C4-2B (cell line): ENCODE data around the gene UGT1A9.
"Not testable (repeated sequence)": the region's sequence is repeated elsewhere in the genome, so short reads cannot be mapped to it uniquely, and the experiment has no call there.

ENCODE experiments used
- H3K27ac ChIP-seq: fragments of 450-650 bp; 2 replicates; pipeline ENCODE4 v1.5.1; 2017
- ZFX ChIP-seq: fragments of 450-650 bp; IDR thresholded peaks from 2 replicates; pipeline ENCODE4 v1.6.1; 2017
- TF ChIP-seq, protein P1 (sequence below): fragments of 450-650 bp; conservative IDR thresholded peaks from 2 replicates; pipeline ENCODE4 v1.5.1; 2017; ENCODE audit warnings: mild to moderate bottlenecking

Gene UGT1A9

DNA sequence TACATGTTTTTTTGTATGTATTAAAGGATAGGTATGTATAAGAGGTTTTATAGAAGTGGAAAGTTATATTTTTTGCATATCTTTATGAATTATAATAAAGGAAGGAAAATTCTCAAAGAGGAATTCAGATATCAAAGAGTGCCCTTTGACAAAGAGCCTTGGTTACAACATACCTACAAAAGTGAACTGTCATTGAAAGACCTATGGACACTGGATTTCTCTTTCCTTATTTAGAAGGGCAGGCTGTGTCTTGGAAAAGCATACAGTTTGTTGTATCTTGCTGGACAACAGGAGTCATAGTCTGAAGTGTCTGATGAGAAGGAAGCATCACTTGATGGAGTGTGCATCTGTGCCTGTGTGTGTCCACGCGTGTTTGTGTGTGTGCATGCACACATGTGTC, 20.3 kb upstream of the UGT1A9 start:
- TF ChIP-seq, protein P1, sequence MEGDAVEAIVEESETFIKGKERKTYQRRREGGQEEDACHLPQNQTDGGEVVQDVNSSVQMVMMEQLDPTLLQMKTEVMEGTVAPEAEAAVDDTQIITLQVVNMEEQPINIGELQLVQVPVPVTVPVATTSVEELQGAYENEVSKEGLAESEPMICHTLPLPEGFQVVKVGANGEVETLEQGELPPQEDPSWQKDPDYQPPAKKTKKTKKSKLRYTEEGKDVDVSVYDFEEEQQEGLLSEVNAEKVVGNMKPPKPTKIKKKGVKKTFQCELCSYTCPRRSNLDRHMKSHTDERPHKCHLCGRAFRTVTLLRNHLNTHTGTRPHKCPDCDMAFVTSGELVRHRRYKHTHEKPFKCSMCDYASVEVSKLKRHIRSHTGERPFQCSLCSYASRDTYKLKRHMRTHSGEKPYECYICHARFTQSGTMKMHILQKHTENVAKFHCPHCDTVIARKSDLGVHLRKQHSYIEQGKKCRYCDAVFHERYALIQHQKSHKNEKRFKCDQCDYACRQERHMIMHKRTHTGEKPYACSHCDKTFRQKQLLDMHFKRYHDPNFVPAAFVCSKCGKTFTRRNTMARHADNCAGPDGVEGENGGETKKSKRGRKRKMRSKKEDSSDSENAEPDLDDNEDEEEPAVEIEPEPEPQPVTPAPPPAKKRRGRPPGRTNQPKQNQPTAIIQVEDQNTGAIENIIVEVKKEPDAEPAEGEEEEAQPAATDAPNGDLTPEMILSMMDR = no peak
- no peak for TF ChIP-seq ZFX
- H3K27ac ChIP-seq = no peak overlapping the region

DNA sequence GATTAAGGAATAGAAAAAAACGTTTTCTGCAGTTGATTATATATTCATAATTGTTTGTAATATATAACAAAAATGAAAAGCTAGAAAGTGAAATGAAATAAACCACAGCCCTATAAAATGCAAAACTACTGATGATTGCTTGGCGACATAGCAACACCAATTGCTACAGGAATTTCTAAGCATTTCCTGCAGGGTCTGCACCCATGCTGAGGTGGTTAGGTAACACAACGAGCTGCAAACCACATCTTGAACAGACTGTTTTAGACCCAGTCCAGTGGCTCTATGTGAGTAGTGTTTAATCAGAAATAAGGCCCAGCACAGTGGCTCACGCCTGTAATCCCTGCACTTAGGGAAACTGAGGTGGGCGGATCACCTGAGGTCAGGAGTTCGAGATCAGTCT, 17.2 kb upstream of the UGT1A9 start:
- no peak overlapping the region for H3K27ac ChIP-seq

DNA sequence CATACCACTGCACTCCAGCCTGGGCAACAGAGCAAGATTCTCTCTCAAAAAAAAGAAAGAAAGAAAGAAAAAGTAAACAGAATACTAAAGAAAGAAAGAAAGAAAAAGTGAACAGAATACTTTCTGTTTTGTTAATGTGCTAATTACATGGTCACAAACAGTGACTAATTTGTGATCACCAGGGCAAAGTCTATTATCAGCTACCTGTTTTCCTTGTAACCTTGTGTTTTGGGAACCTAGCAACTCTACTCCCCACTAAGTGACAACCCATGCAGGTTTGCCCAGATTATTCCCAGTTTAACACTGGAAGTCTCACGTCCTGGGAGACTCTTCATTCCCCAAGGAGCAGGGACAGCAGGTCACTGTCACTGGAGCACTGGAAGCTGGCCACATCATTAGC, 16.7 kb upstream of the UGT1A9 start:
- H3K27ac ChIP-seq = no peak overlapping the region
- TF ChIP-seq, protein P1 = no peak
- TF ChIP-seq ZFX = no peak

More for the DNA sequence above, 17.2 kb upstream of the UGT1A9 start:
- TF ChIP-seq, protein P1 = no peak
- no peak for TF ChIP-seq ZFX

DNA sequence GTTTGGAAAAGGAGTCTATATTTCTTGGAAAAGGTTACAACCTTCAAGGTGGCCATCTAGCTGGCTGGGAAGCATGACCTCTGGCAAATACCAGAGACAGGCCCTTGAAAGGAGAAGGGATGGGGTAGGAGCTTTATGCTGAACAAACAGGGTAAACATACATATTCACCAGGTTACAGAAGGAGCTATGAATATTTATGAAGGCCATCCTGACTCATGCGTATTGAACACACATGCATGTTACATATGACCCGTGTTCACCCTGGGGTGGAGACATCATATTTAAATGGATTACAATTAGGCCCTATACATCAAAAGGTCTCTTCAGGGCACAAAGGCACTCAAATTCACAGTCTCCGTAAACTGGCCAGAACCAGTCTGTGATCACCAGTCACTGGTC, 15.8 kb upstream of the UGT1A9 start:
- not testable (repeated sequence) for H3K27ac ChIP-seq

DNA sequence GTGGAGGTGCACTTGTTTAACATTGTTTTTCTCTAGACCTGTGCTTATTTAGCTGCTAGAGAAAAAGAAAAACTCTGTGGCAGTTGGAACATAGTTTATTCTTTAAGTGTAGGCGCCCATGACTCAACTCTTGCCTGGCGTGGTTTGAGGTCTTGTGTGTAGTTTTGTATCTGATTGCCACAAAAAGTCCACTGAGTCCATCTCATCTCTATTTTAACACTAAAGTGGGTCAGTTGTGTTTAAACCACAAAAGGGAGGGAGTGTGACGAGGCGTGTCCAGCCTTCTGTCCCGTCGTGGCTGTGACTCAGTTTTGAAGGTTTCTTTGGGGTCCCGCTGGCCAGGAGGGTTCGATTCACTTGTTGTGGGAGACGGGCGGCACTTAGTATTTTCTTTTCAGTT, 15.3 kb upstream of the UGT1A9 start:
- TF ChIP-seq, protein P1 = no peak
- TF ChIP-seq ZFX = no peak
- H3K27ac ChIP-seq = no peak overlapping the region

DNA sequence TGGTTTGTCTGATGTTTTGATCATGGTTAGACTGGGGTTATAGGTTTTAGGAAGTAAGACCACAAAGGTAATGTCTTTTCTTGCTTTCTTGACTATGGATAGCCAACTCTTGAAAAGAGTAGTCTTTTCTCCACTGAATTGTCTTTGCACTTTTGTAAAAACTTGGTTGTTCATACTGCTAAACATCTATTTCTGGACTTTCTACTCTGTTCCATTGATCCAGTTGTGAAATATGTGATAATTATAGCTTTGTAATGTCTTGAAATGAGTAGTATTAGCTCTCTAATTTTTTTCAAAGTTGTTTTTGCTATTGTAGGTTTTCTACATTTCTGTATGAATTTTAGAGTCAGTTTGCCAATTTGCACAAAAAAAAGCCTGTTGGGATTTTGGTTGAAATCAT, 13.1 kb upstream of the UGT1A9 start:
- no peak overlapping the region for H3K27ac ChIP-seq
- TF ChIP-seq ZFX = no peak
- TF ChIP-seq, protein P1 = no peak

DNA sequence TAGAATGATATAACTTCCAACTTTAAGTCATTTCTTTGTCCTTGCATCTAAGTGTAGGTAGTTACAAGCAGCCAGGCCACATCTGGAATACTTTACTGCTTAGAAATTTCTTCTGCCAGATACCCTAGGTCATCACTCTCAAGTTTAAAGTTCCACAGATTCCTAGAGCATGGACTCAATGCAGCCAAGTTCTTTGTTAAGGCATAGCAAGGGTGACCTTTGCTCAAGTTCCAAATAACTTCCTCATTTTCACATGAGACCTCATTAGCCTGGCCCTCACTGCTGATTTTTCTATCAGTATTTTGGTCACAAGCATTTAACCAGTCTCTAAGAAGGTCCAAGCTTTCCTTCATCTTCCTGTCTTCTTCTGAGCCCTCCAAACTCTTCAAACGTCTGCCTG, 7.8 kb upstream of the UGT1A9 start:
- H3K27ac ChIP-seq = no peak overlapping the region
- TF ChIP-seq, protein P1 = no peak
- no peak for TF ChIP-seq ZFX

DNA sequence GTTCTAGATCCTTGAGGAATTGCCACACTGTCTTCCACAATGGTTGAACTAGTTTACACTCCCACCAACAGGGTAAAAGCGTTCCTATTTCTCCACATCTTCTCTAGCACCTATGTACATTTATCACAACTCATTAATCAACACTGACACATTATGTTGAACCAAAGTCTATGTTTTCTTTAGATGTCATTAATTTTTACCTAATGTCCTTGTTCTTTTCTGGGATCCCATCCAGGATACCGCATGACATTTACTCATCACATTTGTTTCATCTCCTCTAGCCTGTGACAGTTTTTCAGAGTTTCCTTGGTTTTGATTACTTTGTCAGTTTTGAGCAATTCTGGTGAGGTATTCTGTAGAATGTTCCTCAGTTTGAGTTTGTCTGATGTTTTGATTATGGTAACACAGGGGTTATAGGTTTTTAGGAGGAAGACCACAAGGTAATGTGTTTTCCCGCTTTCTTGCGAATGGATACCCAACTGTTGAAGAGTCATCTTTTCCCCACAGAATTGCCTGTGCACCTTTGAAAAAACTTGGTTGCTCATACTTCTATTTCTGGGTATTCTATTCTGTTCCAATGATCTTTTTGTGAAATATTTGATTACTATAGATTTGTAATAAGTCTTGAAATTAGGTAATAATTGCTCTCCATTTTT, 3.0 kb upstream of the UGT1A9 start:
- H3K27ac ChIP-seq = no peak overlapping the region
- TF ChIP-seq ZFX = no peak
- TF ChIP-seq, protein P1 = no peak
